Endothelial cell of umbilical vein (primary cell): Measurements from ENCODE around the gene ATP5PB. TPM values are rescaled to one million over a fixed set of nuclear protein-coding genes. Genes with fewer than 3 reads are reported as not detected.

ENCODE experiments used
- BruUV-seq: library from RNA; stranded (reverse); fragments of 400-500 nt; replicated peaks from 2 replicates; lab custom pipeline; 2021; lab: Mats Ljungman, UMichigan
- CTCF ChIA-PET: fragments of 300-600, 350-600 bp; sonication (Branson Sonifier 250); formaldehyde crosslinking; loops from one replicate; lab custom pipeline; 2021; ENCODE audit warnings: antibody characterized with exemption, inconsistent platforms; lab: Charles Lee
- POLR2A ChIA-PET: fragments of 300-600, 350-600 bp; sonication (Branson Sonifier 250); formaldehyde crosslinking; loops from one replicate; lab custom pipeline; 2021; ENCODE audit warnings: antibody characterized with exemption, inconsistent platforms; lab: Charles Lee
- DNase-seq: peaks from one replicate; pipeline ENCODE4 v3.0.0-alpha.2; 2011; ENCODE audit warnings: low read depth, low spot score
- FAIRE-seq: peaks from 2 replicates; lab custom pipeline; 2011; peaks lifted over from hg19 to GRCh38; lab: Jason Lieb, UNC
- H2AFZ ChIP-seq: 2 replicates; pipeline ENCODE4 v1.6.0; 2012; ENCODE audit warnings: low read depth, low read length, control low read depth, inconsistent platforms
- H3K27ac ChIP-seq: 2 replicates; pipeline ENCODE4 v1.5.1; 2011; ENCODE audit warnings: low read depth, mild to moderate bottlenecking, control low read depth, low read length, moderate library complexity; ENCODE audit not compliant: insufficient read depth
- H3K27me3 ChIP-seq, 2 experiments: 2 replicates each; pipeline versions ENCODE4 v1.6.0 to v1.6.1; 2011; ENCODE audit warnings: low read length in 2 of 2, mixed read lengths in 1 of 2; ENCODE audit not compliant: control insufficient read depth in 2 of 2, insufficient read depth in 2 of 2
- H3K36me3 ChIP-seq, 2 experiments: 2 replicates in 1 of 2; 3 replicates in 1 of 2; pipeline ENCODE4 v1.5.1; 2011; ENCODE audit warnings: low read length in 2 of 2, mild to moderate bottlenecking in 1 of 2, moderate library complexity in 1 of 2; ENCODE audit not compliant: control insufficient read depth in 2 of 2, insufficient read depth in 2 of 2; ENCODE audit errors: extremely low read depth in 1 of 2
- H3K4me1 ChIP-seq: 3 replicates; pipeline ENCODE4 v1.5.1; 2011; ENCODE audit warnings: mild to moderate bottlenecking, low read length; ENCODE audit not compliant: control insufficient read depth, insufficient read depth; ENCODE audit errors: extremely low read depth
- H3K4me2 ChIP-seq: 2 replicates; pipeline ENCODE4 v1.6.1; 2011; ENCODE audit warnings: low read length, control low read depth, mixed read lengths; ENCODE audit not compliant: insufficient read depth
- H3K4me3 ChIP-seq, 3 experiments: fragments of 200-600 bp in 1 of 3; sonication (generic), shearing (Covaris generic) in 1 of 3; replicated peaks in 1 of 3; 2 replicates each; pipeline ENCODE4 v1.5.1; 2011 to 2016; ENCODE audit warnings: control low read depth in 3 of 3, low read length in 3 of 3, mild to moderate bottlenecking in 2 of 3, inconsistent platforms in 1 of 3, low read depth in 1 of 3, moderate library complexity in 1 of 3; ENCODE audit not compliant: insufficient read depth in 1 of 3
- H3K79me2 ChIP-seq: 2 replicates; pipeline ENCODE4 v1.6.0; 2012; ENCODE audit warnings: low read length, inconsistent platforms; ENCODE audit not compliant: control insufficient read depth, insufficient read depth
- H3K9ac ChIP-seq: replicated peaks from 2 replicates; pipeline ENCODE3; 2011; ENCODE audit warnings: low read length, control low read depth; ENCODE audit not compliant: insufficient read depth; ENCODE audit errors: extremely low read depth
- H3K9me1 ChIP-seq: replicated peaks from 3 replicates; pipeline ENCODE4 v1.6.0; 2011; ENCODE audit warnings: mild to moderate bottlenecking, low read length; ENCODE audit not compliant: control insufficient read depth, insufficient read depth; ENCODE audit errors: extremely low read depth
- H3K9me3 ChIP-seq: replicated peaks from 2 replicates; pipeline ENCODE4 v1.5.1; 2012; ENCODE audit warnings: low read length, inconsistent platforms; ENCODE audit not compliant: control insufficient read depth, insufficient read depth
- H4K20me1 ChIP-seq: replicated peaks from 2 replicates; pipeline ENCODE3; 2011; ENCODE audit warnings: mild to moderate bottlenecking, low read length; ENCODE audit not compliant: control insufficient read depth, insufficient read depth; ENCODE audit errors: extremely low read depth
- CTCF ChIP-seq, 2 donors: IDR thresholded peaks; 1 replicate in 1 of 2; 2 replicates in 1 of 2; pipeline ENCODE4 v1.5.1; 2011; ENCODE audit warnings: low read length in 2 of 2, mild to moderate bottlenecking in 2 of 2, moderate library complexity in 2 of 2, control low read depth in 1 of 2, inconsistent platforms in 1 of 2, low read depth in 1 of 2; ENCODE audit not compliant: insufficient read depth in 1 of 2; ENCODE audit errors: extremely low read depth in 1 of 2
- EZH2 ChIP-seq: IDR thresholded peaks from 2 replicates; pipeline ENCODE4 v1.6.1; 2012; ENCODE audit warnings: borderline replicate concordance, low read depth, mild to moderate bottlenecking, moderate library complexity, low read length, inconsistent platforms; ENCODE audit not compliant: severe bottlenecking
- FOS ChIP-seq: IDR thresholded peaks from 2 replicates; pipeline ENCODE4 v1.6.1; 2011; ENCODE audit warnings: mild to moderate bottlenecking, low read length, moderate library complexity, borderline replicate concordance; ENCODE audit not compliant: insufficient read depth
- GATA2 ChIP-seq: IDR thresholded peaks from 2 replicates; pipeline ENCODE4 v1.7.0; 2011; ENCODE audit warnings: low read depth, mild to moderate bottlenecking, moderate library complexity, mixed read lengths, low read length; ENCODE audit not compliant: insufficient read length, insufficient read depth
- JUN ChIP-seq: IDR thresholded peaks from 2 replicates; pipeline ENCODE4 v1.6.1; 2011; ENCODE audit warnings: borderline replicate concordance, low read depth; ENCODE audit not compliant: insufficient read length, insufficient read depth
- MYC ChIP-seq: IDR thresholded peaks from one replicate; pipeline ENCODE4 v1.6.1; 2011; ENCODE audit warnings: mild to moderate bottlenecking, low read depth, low read length
- POLR2A ChIP-seq: IDR thresholded peaks from 2 replicates; pipeline ENCODE4 v1.6.1; 2012; ENCODE audit warnings: low read depth, mild to moderate bottlenecking, control low read depth, low read length
- POLR2AphosphoS5 ChIP-seq: IDR thresholded peaks from 2 replicates; pipeline ENCODE4 v1.6.1; 2012; ENCODE audit warnings: low read depth, mild to moderate bottlenecking, control low read depth, low read length, moderate library complexity; ENCODE audit not compliant: insufficient read depth
- dilution Hi-C: fragments of 300-500 bp; cut with MboI; formaldehyde crosslinking; loops from one replicate; pipeline ENCODE4 v1.15.0; 2019; ENCODE audit warnings: low sequenced_read_pairs; ENCODE audit not compliant: extremely low pct_ligation_motif_present
- intact Hi-C: fragments of 100-400 bp; cut with micrococcal nuclease; formaldehyde crosslinking; loops from one replicate; pipeline ENCODE4 v1.10.0; 2022
- polyA plus RNA-seq, 4 experiments: library from polyadenylated mRNA; depleted of rRNA in 3 of 4; stranded (reverse) in 3 of 4; unstranded in 1 of 4; fragments of >200 nt; gene quantifications; 2 replicates each; pipeline versions ENCODE4 v1.2.1 to v1.2.3, GENCODE V29; 2011 to 2012; ENCODE audit warnings: missing spikeins in 1 of 4
- total RNA-seq: library from RNA; stranded (reverse); gene quantifications from 2 replicates; pipeline ENCODE4 v1.2.3, GENCODE V29; 2021
- TF ChIP-seq, protein P1 (sequence below): IDR thresholded peaks from 2 replicates; pipeline ENCODE4 v1.6.1; 2011; ENCODE audit not compliant: insufficient read depth, insufficient read length

The ATP5PB gene
- total and polyA plus RNA-seq, 2 donors (not counting 3 experiments of a cell fraction or from before 2014, with no cell fraction given): 231 to 244 TPM

- ChIA-PET CTCF (interaction anchor here (1.1 to 1.9 kb wide), 2 partner anchors 9 to 322 kb away, joined by 4 to 8 read pairs; no protein-coding TSS in a partner anchor), POLR2A (interaction anchor here (1.1 kb wide), 1 partner anchor 9 kb away, joined by 3 read pairs; no protein-coding TSS in a partner anchor)
- H3K9me3 ChIP-seq: no peaks in the 10 kb centered on the region
- H3K9ac ChIP-seq: peak overlapping the region; percentile 85
- H3K4me1 ChIP-seq: peaks cover 21% of the 10 kb centered on the region
- no peak for TF ChIP-seq POLR2AphosphoS5
- no peak for TF ChIP-seq EZH2
- H3K27me3 ChIP-seq: no peaks in the 10 kb centered on the region
- peaks cover 62% of the 10 kb centered on the region for H3K79me2 ChIP-seq
- peak overlapping the region; percentile 67 for H3K4me2 ChIP-seq
- intact Hi-C loops (no loop called here), dilution Hi-C loops (no loop called here)
- no peaks in the 10 kb centered on the region for H3K9me1 ChIP-seq
- no peaks in the 10 kb centered on the region for H4K20me1 ChIP-seq
- no peak overlapping the region for H3K27ac ChIP-seq
- H2AFZ ChIP-seq: no peak overlapping the region
- FAIRE-seq: no peak
- DNase-seq: no peak
- BruUV-seq: TSS peak; percentile 16
- H3K36me3 ChIP-seq: peaks cover 4 to 14% of the 10 kb centered on the region in 2 experiments
- peak overlapping the region in 2 of 3 experiments; percentile 56 to 87 for H3K4me3 ChIP-seq
Observed at GRCh38 chr1:111446967-111447892, 2.0 kb upstream of the ATP5PB start.

GRCh38 chr1:111448482-111448917, 764 bp upstream of the ATP5PB start:
- no TSS peak for BruUV-seq
- peaks cover 4 to 5% of the 10 kb centered on the region in 2 experiments for H3K36me3 ChIP-seq
- intact Hi-C loops (no loop called here), dilution Hi-C loops (no loop called here)
- DNase-seq (peak; percentile 13), FAIRE-seq (no peak)
- H3K4me1 ChIP-seq: peaks cover 21% of the 10 kb centered on the region
- peak overlapping the region; percentile 45 for H3K27ac ChIP-seq
- TF ChIP-seq EZH2: no peak
- TF ChIP-seq CTCF (IDR thresholded peaks at IDR 0.05; ENCODE audit: extremely low read depth in 1 of 2, insufficient read depth in 1 of 2, low read depth in 1 of 2, low read length in 2 of 2): no peak
- TF ChIP-seq GATA2: no peak
- no peak for TF ChIP-seq POLR2AphosphoS5
- no peak for TF ChIP-seq MYC
- no peak for TF ChIP-seq FOS
- no peak for TF ChIP-seq JUN
- TF ChIP-seq, protein P1, sequence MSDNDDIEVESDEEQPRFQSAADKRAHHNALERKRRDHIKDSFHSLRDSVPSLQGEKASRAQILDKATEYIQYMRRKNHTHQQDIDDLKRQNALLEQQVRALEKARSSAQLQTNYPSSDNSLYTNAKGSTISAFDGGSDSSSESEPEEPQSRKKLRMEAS: no peak
- no peak for TF ChIP-seq POLR2A
- peaks cover 74% of the 10 kb centered on the region for H3K79me2 ChIP-seq
- ChIA-PET CTCF (interaction anchor here (0.5 to 1.9 kb wide), 5 partner anchors 10 to 321 kb away, joined by 3 to 8 read pairs (median 4); no protein-coding TSS in a partner anchor), POLR2A (interaction anchor here (1.0 to 1.1 kb wide), 2 partner anchors 11 to 484 kb away, joined by 3 to 4 read pairs; no protein-coding TSS in a partner anchor)
- no peaks in the 10 kb centered on the region for H3K9me1 ChIP-seq
- no peaks in the 10 kb centered on the region for H3K27me3 ChIP-seq
- peak overlapping the region; percentile 67 for H3K4me2 ChIP-seq
- H2AFZ ChIP-seq: peak overlapping the region; percentile 42
- peak overlapping the region; percentile 56 to 87 (median 79) for H3K4me3 ChIP-seq
- H3K9ac ChIP-seq: peak overlapping the region; percentile 85
- no peaks in the 10 kb centered on the region for H3K9me3 ChIP-seq
- H4K20me1 ChIP-seq: peaks cover 3% of the 10 kb centered on the region
